Activated CD4-positive, alpha-beta T cell treated with anti-CD3 and anti-CD28 coated beads, Interleukin-10, Interleukin-2, amounts not matched to agents 100 ng/mL and 50 ng/mL, durations not matched to agents 16 hours and 8 hours (primary cell): ENCODE data around the gene SLC5A1.

Source experiments
- DNase-seq: peaks from one replicate; pipeline ENCODE4 v3.0.0-alpha.2; 2020

Gene SLC5A1

DNA sequence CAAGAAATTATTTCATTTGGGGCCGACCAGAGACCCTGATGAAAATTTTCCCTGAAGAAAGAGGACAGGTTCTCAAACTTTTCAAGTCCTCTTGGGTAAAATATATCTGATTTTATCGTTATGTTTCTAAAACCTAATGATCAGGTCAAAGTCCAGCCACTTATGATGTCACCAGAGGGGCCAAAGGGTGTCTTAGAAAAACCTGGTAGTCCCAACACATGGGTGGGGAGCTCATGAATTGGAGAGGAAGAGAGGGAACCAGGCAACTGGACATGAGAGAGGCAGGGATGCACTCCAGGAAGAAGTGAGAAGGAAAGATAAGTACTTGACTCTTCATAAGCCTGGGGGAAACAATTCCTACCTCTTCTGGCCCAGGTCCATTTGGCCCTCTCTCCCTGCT, 9.2 kb downstream of the SLC5A1 start:
- no peak for DNase-seq

DNA sequence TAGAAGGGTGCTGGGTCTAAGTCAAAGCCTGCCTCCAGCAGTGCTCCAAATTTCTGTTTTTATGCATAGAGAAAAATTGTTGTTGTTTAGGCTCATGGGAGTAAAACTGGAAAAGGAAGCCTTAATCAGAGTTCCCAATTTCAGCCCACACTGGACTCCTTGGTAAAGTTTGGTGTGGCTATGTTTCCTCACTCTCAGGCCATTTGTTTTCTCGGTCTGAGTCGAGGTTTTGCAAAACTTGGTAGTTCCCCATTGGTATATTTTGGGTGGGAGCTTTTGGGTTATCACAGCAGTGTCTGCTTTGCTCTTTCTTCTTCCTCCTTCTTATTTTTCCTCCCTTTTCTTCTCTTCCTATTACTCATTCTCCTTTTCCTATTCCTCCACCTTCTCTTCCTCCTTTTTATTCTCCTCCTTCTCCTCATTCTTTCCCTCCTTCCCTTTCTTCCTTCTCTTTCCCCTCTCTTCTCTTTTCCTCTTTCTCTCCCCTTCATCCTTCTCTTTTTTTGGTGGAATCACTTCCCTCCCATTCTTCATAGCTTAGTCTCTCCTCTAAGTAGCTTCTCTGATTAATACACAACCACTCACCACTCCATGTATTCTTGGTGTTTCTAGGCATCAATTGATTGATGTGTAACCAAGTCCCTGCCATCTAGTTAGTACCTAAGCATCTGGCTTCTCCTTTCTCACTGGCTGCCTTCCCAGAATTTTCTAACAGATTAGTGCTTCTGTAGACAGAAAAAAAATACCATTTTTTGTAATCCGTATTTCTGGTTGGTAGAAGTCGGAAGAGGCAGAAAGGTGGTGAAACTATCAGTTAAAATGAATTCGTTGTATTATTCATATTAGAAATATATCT, 10.1 kb downstream of the SLC5A1 start:
- no peak for DNase-seq

DNA sequence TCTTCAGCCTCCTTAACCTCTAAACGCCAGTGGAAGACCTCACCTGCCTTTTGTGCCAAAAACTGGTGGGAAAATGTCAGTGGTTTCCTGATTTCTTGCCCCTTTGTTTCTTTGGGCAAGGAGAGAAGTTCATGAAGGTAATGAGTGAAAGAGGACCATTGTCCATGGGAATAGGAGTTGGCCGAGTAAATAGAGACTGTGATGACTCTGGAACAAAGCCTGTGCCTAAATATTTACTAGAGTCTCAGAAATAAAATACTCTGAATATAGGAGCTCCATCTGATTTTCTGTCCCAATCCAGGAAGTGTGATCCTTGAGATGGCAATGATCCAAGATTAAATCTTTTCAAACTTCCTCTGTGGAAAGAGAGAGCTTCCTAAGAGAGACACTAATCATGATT, 12.0 kb downstream of the SLC5A1 start:
- no peak for DNase-seq

DNA sequence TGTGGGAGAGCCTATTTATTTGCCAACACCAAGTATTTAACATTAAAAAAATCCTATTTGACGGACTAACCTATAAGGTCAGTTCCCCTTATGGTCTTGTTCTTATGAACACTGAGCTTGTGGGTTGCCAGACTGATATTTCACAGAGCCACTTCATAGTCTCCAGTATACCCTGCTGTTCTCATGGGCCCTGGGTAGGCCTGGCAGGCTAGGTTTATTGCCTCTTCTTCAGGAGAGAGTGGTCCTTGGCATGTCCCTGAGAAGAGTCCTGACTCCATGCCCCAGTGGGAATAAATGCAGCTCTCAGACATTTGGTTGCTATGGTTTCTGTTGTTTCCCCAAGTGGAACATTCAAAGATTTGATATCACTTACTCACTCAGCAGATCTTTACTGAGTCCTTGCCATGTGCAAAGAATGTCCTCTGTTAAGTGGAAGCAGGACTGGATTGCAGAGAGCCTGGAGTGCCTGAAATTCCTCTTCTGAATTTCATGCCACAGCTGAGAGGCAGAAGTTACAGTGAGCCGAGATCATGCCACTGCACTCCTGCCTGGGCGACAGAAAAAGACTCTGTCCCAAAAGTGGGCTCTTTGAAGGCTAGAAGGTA, 15.7 kb downstream of the SLC5A1 start:
- DNase-seq, result no peak

DNA sequence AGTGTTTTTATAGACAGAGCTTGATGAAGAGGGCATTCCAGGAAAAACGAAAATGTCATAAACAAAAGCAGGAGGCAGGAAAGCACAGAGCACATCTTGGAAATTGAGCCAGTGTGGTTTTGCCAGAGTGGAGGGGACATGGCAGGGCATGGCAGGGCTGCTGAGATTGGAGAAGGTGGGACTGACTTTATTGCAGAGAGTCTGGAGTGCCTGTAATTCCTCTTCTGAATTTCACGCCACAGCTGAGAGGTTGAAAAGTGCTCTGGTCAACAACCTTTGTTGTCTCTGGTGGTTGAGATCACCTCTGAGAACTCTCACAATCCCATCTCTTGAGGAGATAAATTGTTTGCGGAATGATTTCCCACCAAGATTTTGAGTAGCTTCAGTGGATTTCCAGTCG, 16.4 kb downstream of the SLC5A1 start:
- no peak for DNase-seq

DNA sequence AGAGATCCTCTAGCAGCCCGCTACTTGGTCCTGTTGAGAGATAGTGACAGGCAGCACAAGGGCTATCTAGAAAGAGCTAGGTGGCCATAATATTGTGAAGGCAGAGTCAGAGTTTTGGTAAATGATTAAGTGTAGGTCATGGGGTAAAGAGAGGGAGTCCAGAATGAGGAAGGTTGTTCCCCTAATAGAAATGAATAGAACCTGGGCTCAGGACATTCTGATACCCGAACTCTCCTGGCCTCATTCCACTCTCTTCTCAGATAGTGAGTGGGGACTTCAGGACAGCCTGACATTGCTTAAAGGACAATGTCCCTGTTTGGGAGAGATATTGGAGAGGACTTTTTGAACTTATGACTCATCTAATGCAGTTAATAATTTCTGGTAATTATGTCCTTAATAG, 20.6 kb downstream of the SLC5A1 start:
- no peak for DNase-seq

DNA sequence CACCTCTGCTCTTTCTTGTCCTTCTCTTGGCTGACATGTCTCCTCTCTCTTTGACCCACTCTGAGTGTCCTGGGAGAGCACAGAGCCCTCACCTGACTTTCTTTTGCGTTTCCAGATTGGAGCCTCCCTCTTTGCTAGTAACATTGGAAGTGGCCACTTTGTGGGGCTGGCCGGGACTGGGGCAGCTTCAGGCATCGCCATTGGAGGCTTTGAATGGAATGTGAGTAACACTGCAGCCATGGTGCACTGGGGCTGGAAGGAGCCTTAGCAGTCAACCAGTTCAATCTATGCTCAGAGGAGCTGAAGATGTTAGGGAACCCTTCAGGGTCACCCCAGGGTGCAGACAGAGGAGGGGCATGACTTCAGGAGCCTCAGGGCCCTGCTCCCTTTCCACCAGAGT, 23.8 kb downstream of the SLC5A1 start:
- no peak for DNase-seq

DNA sequence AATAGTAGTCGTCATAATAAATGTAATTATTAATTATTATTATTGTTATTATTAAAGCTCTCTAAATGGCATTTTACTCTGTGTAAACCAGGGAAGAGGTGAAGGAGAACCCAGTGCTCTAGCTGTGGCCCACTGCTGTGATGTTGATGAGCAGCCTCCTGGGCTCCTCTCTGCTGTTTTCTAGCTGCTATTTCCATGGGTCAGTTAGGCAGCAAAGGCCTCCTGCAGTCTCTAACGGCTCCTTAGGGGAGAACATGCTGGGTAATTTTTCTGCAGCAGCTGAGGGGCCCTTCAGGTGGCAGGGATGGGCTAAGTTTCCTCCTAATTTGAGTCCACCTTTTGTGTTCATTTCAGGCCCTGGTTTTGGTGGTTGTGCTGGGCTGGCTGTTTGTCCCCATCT, 24.6 kb downstream of the SLC5A1 start:
- DNase-seq, result no peak

DNA sequence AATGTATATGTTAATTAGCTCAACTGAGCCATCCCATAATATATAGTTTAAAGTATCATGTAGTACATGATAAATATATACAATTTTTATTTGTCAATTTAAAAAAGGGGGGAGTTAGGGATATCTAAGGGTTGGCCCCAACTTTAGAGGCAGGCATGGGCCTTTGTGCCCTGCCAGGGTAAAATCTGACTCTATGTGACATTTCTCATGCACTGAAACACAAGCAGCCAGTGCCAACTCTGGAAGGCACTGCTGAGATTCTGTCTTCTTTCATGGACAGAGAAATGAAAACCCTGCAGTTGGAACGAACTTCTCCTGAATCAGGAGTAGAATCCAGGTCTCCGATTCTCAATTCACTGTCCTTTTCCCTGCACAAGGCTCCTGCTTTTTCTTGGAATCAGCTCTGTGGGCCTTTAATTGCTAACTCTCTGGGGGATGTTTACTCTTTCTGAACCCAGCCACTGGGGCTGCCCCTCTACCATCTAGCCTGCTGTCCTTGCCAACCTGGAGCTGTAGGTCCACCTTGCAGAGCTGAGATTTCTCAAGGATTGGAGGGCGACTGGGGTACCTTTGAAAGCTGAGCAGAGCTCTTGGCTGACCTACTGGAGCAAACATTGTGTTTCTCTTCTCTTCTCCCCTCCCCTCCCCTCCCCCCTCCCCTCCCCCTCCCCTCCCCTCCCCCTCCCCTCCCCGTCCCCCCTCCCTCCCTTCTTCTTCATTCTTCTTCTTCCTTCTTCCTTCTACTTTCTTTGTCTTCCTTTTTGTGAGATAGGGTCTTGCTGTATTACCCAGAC, 26.7 kb downstream of the SLC5A1 start:
- no peak for DNase-seq

DNA sequence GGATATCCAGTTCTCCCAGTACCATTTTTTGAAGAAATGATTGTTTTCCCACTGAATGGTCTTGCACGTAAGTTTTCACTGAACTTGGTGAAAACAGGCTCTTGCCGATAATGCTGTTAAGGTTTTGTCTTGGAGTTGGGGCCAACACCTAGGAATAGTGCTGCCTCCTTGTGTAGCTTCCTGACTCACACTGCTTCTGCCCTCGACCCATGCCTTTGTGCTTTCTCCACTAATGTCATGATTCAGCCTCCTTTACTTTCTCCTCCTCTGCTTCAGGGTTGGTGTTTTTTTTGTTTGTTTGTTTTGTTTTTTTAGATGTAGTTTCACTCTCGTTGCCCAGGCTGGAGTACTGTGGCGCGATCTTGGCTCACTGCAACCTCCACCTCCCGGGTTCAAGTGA, 30.2 kb downstream of the SLC5A1 start:
- no peak for DNase-seq

DNA sequence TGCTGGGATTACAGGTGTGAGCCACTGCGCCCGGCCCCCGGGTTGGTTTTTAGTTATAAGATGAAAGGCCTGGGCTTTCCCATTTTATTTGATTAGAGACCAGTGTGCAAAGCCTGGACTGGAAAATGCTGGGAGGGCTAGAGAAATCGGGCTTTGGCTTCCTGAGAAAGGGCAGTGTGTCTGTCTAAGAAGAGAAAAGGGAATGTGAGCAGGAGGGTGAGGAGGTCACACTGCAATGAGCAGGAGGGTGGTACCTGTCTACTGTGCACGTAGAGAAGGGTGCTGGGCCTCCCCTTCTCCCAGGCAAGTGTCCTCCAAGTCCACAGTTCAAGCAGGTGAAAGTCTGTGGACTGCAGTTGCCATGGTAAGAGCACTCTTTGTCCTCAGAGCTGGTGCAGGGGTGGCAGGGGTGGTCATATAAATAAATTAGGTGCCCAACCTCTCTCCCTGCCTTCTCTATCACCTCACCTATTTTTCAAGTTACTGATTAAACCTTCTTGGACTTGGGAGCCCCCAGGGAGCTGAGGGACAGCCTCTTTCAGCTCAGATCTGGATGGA, 30.8 kb downstream of the SLC5A1 start:
- no peak for DNase-seq

DNA sequence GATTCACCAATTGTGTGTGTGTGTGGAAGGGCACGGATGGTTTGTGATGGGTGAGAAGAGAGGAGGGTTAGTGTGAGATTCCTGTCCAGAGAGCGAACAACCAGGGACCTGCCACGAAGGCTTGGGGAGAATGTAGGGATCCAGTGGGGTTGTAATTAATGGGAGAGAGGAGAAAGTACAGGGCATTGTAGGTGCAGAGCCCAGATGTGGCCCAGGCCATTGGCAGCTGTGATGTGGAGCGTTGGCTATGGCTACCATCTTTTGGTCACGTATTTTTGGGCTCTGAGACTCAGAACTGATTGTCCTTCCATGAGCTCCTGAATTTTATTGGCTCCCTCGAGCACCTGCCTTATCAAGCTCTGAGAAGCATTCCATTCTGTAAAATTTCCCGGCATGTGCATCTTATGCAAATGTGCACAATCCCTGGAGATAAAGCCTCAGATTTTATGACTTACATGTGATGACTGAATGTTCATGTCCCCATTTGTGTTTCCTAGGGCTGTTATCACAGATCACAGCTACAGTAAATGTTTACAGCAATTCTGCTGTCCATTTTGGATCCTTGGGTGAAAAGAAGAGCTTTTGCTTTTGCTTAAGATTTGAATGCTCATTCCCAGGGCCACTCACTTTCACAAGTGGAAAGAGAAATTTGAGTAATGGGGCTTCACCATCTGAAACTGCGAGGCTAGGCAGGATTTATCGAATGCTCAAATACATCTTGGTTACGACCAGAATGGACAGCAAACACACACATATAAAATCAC, 33.1 kb downstream of the SLC5A1 start:
- DNase-seq, result no peak

DNA sequence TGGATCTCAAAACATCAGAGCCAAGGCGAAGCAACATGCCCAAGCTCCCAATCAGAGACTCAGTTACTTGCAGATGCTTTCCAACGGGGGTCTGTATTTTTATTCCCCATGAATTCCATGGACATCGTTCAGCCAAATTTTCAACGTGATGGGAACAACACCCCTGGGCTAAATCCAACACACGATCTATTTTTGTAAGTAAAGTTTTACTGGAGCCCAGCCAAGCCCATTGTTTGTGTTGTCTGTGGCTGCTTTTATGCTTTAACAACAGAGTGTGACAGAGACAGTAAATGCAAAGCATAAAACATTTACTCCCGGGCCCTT, 33.7 kb downstream of the SLC5A1 start:
- no peak for DNase-seq

DNA sequence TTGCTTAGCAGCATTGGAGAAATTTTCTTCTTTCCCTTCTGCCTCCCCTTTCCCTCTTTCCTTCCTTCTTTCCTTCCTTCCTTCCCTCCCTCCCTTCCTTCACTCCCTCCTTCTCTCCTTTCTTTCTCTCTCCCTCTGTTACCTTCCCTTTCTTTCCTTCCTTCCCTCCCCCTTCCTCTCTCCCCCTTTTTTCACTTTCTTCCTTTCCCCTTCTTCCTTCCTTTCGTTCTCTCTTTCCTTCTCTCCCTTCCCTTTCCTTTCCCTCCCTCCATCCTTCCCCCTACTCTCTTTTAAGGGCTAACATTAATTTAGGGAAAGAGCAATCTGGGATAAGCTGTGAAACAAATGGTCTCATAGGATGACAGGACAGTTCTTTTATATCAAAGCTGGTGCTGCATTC, 34.1 kb downstream of the SLC5A1 start:
- no peak for DNase-seq

DNA sequence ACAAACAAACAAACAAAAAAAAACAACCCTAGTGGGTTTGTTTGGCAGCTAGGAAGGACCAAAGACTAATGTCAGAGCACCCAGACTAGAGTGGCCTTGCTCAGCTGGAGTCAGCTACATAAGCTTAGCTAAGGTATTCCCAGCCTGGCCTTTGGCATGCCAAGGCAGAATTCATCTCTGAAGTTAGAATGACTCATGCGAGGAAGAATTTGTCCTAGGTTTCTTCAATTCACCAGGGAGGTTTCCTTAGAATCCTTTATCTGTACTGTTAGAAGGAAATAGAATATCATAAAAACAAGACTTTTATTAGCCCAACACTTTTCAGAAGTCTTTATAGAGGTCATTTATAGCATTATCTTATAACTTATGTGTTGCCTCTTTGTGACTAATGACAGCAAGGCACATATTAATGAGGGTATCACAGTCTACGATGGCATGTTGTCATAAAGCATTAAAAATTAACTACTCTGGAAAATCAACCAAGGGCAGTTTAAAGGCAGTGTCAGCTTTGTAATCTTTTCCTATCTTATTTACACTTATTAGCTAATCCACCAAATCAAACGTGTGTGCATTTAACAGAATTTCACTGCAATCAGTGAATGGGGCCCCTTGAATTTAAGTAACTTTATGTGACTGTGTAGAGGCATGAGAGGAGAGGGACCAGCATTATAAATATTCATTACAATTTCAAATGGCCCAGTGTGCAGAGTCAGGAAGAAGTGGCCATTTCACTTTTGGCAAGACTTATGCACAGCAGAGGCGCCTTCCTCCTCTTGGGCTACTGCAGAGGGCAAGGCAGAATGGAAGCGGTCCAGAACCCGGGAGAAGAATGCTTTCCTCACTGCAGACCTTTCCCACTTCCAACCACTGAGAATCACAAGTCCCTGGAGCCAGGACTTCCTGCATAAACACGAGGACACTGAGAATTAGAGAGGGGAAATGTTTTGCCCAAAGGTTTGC, 36.3 kb downstream of the SLC5A1 start:
- DNase-seq, result no peak

DNA sequence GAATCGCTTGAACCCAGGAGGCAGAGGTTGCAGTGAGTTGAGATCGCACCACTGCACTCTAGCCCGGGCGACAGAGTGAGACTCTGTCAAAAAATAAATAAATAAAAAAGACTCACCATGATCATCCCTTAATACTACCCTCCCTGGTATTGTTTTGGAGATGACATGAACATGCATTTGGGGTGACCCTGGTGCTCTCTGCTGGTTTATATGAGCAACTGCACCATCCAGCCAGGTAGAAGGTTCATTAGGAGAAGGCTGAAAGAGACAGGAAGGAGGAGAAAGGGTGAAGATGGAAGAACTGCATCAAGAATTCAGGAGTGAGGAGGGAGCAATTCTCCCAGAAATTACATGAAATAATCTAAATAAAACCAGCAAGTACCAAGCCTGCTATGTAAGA, 37.8 kb downstream of the SLC5A1 start:
- DNase-seq, result peak; percentile 50

DNA sequence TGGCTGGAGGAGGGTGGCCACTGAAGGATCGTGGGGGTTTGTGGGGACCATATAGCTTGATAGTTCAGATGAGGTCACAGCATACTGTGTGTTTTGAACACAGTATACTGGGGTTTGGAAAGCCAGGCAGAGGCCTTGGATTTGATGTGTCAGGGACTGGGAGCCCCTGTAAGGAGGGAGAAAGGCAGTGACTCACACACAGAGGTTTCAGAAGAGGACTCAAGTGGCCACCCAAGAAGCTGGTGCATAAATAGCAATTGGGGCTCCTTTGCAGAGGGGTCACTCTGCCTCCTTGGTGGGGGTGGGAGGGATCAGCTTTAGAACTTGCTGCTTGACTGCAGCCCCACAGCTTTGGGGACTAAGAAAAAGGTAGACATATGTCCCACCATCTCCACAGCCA, 39.3 kb downstream of the SLC5A1 start:
- no peak for DNase-seq

DNA sequence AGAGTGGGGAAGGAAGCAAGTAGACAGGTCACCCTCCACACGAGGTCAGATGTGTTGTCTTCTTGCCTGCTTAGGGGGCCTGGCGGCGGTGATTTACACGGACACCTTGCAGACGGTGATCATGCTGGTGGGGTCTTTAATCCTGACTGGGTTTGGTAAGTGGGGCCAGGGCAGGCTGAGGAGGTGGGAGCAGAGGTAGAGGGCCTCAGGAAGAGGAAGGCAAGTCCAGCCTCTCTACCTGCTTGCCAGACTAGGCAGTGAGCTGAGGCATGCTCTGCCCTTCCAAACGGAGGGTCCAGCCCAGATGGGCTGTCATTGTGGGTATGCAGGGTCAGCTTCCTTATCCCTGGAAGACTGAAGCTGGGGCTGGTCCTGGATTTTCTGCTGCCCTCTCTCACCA, 39.9 kb downstream of the SLC5A1 start:
- no peak for DNase-seq

DNA sequence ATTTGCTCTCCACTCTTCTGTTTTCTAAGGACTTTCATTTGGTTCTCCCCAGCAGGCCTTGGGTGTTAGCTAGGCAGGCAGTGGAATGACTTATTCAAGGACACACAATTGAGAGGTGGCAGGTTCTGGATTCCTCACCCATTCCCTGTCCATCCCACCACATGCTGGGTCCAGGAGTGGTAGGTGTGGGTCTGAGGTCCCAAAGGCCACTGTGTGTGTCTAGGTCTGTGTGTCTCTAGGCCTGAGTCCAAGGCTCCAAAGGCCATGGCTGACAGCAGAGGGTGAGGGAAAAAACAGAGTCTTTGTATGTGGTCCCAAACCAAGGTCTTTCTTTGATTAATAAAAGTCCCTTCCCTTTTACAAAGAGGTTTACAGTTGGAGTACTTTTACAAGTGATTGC, 40.8 kb downstream of the SLC5A1 start:
- DNase-seq, result no peak

DNA sequence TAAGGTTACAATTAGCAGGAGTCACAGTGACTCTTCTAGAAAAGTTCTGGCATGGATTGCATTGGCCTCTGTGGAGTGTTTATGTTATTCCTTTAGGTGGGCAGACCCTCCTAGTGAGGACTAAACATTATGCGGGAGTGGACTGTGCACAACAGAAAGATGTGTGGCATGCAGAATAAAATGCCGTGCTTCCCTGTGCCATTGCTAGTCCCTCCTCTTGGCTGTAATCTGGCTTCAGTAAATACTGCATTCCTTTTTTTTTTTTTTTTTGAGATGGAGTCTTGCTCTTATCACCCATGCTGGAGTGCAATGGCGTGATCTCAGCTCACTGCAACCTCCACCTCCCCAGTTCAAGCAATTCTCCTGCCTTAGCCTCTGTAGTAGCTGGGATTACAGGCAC, 45.0 kb downstream of the SLC5A1 start:
- no peak for DNase-seq

DNA sequence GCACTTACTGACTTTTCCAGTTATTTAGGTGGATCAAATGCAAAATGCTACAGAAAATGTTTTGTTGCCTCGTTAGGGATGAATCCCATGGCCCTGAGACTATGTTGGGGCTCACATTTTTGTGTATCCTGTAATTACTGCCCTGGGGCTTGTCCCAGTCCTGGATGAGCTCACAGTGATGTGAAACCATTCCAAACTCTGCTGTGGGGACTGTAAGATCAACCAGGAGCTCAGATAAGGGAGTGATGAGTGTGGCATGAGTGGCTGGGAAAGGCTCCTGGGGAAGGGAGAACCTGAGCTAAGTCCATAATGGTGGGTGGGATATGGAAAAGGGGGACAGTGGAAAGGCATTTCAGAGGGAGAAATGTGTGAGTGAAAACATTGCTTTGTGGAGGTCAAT, 54.0 kb downstream of the SLC5A1 start:
- no peak for DNase-seq
